CD1c-positive myeloid dendritic cell (primary cell): Measurements from ENCODE around the gene GAB2.

Experiments used
- DNase-seq: peaks from one replicate; pipeline ENCODE4 v3.0.0-alpha.2; 2016; ENCODE audit errors: extremely low spot score

GAB2 gene

GRCh38 chr11:78427615-78428265 is 10.1 kb upstream of the GAB2 start:
- DNase-seq = peak; percentile 79

GRCh38 chr11:78426845-78427244 is 9.2 kb upstream of the GAB2 start:
- DNase-seq = no peak

GRCh38 chr11:78425399-78426070 is 7.9 kb upstream of the GAB2 start:
- DNase-seq = peak; percentile 44

- peak; percentile 88 for DNase-seq
These were observed 7.0 kb upstream of the GAB2 start for GRCh38 chr11:78424334-78425270.

GRCh38 chr11:78423241-78423640 is 5.6 kb upstream of the GAB2 start:
- DNase-seq = no peak

- DNase-seq = peak; percentile 95
These were observed 3.2 kb upstream of the GAB2 start for GRCh38 chr11:78420796-78421209.

- DNase-seq = peak; percentile 57
These were observed 2.7 kb upstream of the GAB2 start for GRCh38 chr11:78420255-78420764.

- DNase-seq = peak; percentile 87
These were observed 1.7 kb upstream of the GAB2 start for GRCh38 chr11:78419327-78419726.

GRCh38 chr11:78418584-78419211 is 1.1 kb upstream of the GAB2 start:
- peak; percentile 48 for DNase-seq

GRCh38 chr11:78417888-78418583 is 416 bp upstream of the GAB2 start:
- peak; percentile 91 for DNase-seq

- peak; percentile 90 for DNase-seq
These were observed 1.1 kb downstream of the GAB2 start for GRCh38 chr11:78416285-78417174.

GRCh38 chr11:78415338-78415737 is 2.3 kb downstream of the GAB2 start:
- DNase-seq = no peak

GRCh38 chr11:78414321-78415051 is 3.1 kb downstream of the GAB2 start:
- DNase-seq = peak; percentile 45

- DNase-seq = no peak
These were observed 9.0 kb downstream of the GAB2 start for GRCh38 chr11:78408619-78409018.

GRCh38 chr11:78406568-78407196 is 10.9 kb downstream of the GAB2 start:
- no peak for DNase-seq

GRCh38 chr11:78405805-78406204 is 11.8 kb downstream of the GAB2 start:
- DNase-seq = no peak

GRCh38 chr11:78403781-78404180 is 13.8 kb downstream of the GAB2 start:
- DNase-seq = no peak

GRCh38 chr11:78402847-78403246 is 14.8 kb downstream of the GAB2 start:
- DNase-seq = no peak

GRCh38 chr11:78400702-78401101 is 16.9 kb downstream of the GAB2 start:
- no peak for DNase-seq
